ELF-1 (cell line): ENCODE measurements around the gene COL1A2.

ENCODE experiments used
- DNase-seq: peaks from one replicate; pipeline ENCODE4 v3.0.0-alpha.2; 2016; ENCODE audit warnings: low read depth, low spot score

Gene COL1A2

GRCh38 chr7:94410413-94411187, 15.9 kb downstream of the COL1A2 start:
- no peak for DNase-seq

GRCh38 chr7:94411188-94411466, 16.4 kb downstream of the COL1A2 start:
- DNase-seq: no peak

GRCh38 chr7:94412762-94413322, 18.1 kb downstream of the COL1A2 start:
- DNase-seq: no peak

- no peak for DNase-seq
Measured at GRCh38 chr7:94414481-94414880, 19.8 kb downstream of the COL1A2 start.

- DNase-seq: no peak
Measured at GRCh38 chr7:94414980-94415379, 20.3 kb downstream of the COL1A2 start.

- no peak for DNase-seq
Measured at GRCh38 chr7:94417306-94417705, 22.6 kb downstream of the COL1A2 start.

- no peak for DNase-seq
Measured at GRCh38 chr7:94417901-94418300, 23.2 kb downstream of the COL1A2 start.

- no peak for DNase-seq
Measured at GRCh38 chr7:94418851-94419250, 24.2 kb downstream of the COL1A2 start.

- DNase-seq: no peak
Measured at GRCh38 chr7:94420328-94420727, 25.6 kb downstream of the COL1A2 start.

GRCh38 chr7:94421681-94422080, 27.0 kb downstream of the COL1A2 start:
- DNase-seq: no peak

GRCh38 chr7:94422136-94422535, 27.4 kb downstream of the COL1A2 start:
- no peak for DNase-seq

GRCh38 chr7:94422827-94423460, 28.2 kb downstream of the COL1A2 start:
- DNase-seq: no peak

- no peak for DNase-seq
Measured at GRCh38 chr7:94423863-94424735, 29.4 kb downstream of the COL1A2 start.

- DNase-seq: no peak
Measured at GRCh38 chr7:94425546-94425945, 30.9 kb downstream of the COL1A2 start.

GRCh38 chr7:94426980-94427875, 32.5 kb downstream of the COL1A2 start:
- DNase-seq: no peak

- no peak for DNase-seq
Measured at GRCh38 chr7:94429153-94429552, 34.5 kb downstream of the COL1A2 start.

GRCh38 chr7:94431176-94431575, 36.5 kb downstream of the COL1A2 start:
- DNase-seq: no peak

GRCh38 chr7:94431619-94432280, 37.1 kb downstream of the COL1A2 start:
- no peak for DNase-seq

GRCh38 chr7:94432281-94432670, 37.6 kb downstream of the COL1A2 start:
- DNase-seq: no peak

- DNase-seq: no peak
Measured at GRCh38 chr7:94432817-94433216, 38.1 kb downstream of the COL1A2 start.

- no peak for DNase-seq
Measured at GRCh38 chr7:94433224-94433623, 38.5 kb downstream of the COL1A2 start.
